ENCODE results near the gene PNPLA8.

Gene PNPLA8

GRCh38 chr7:108442039-108442568 is 83.8 kb downstream of the PNPLA8 start:
- DNase-seq (ENCODE audit: low read depth): no peak

GRCh38 chr7:108441392-108441955 is 84.5 kb downstream of the PNPLA8 start:
- DNase-seq (ENCODE audit: low read depth): no peak

- DNase-seq (ENCODE audit: low read depth): no peak
Observed at GRCh38 chr7:108440613-108441012, 85.3 kb downstream of the PNPLA8 start.

GRCh38 chr7:108436906-108437305 is 89.0 kb downstream of the PNPLA8 start:
- DNase-seq (ENCODE audit: low read depth): no peak

- no peak for DNase-seq (ENCODE audit: low read depth)
Observed at GRCh38 chr7:108434010-108434409, 91.9 kb downstream of the PNPLA8 start.

GRCh38 chr7:108431099-108431498 is 94.8 kb downstream of the PNPLA8 start:
- no peak for DNase-seq (ENCODE audit: low read depth)

GRCh38 chr7:108430664-108431063 is 95.3 kb downstream of the PNPLA8 start:
- no peak for DNase-seq (ENCODE audit: low read depth)

- DNase-seq (ENCODE audit: low read depth): no peak
Observed at GRCh38 chr7:108427766-108428165, 98.2 kb downstream of the PNPLA8 start.

GRCh38 chr7:108425714-108426275 is 100.1 kb downstream of the PNPLA8 start:
- DNase-seq (ENCODE audit: low read depth): no peak

- DNase-seq (ENCODE audit: low read depth): no peak
Observed at GRCh38 chr7:108424013-108424412, 101.9 kb downstream of the PNPLA8 start.

GRCh38 chr7:108423089-108423989 is 102.6 kb downstream of the PNPLA8 start:
- no peak for DNase-seq (ENCODE audit: low read depth)

- no peak for DNase-seq (ENCODE audit: low read depth)
Observed at GRCh38 chr7:108421720-108422331, 104.1 kb downstream of the PNPLA8 start.
